ENCODE results near the gene NFE2L2. TPM values are rescaled to one million over a fixed set of nuclear protein-coding genes. Genes with fewer than 3 reads are reported as not detected.
"Not testable (repeated sequence)": the region's sequence is repeated elsewhere in the genome, so short reads cannot be mapped to it uniquely, and the experiment has no call there.

The NFE2L2 gene
- total RNA-seq, 1 experiment from 2014 or later, result 104 TPM

DNA sequence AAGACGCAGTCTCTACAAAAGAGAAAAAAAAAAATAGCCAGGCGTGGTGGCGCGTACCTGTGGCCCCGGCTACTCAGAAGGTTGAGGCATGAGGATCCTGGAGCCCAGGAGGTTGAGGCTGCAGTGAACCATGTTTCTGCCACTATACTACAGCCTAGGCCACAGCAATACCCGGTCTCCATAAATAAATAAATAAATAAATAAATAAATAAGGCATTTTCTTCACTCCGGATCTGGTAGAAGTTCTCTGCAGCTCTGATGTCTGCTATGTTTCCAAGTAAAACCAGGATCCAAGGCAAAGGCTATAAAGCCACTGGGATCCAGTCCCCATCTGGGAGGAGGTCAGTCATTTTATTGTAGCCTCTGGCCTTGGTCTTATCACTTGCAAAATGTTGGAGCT, 15.5 kb downstream of the NFE2L2 start:
- no TSS peak for BruUV-seq (replicated peaks)
- no peak overlapping the region for H3K4me3 ChIP-seq (ENCODE audit: low read depth in 2 of 2, low read length in 2 of 2)
- ChIA-PET CTCF (no interaction called here), POLR2A (no interaction called here)
- in situ Hi-C loops (cut with HindIII; ENCODE audit: low pct_unique_long_range_greater_than_20kb, low sequenced_read_pairs) (no loop called here), intact Hi-C loops (cut with micrococcal nuclease; ENCODE audit: unreplicated experiment) (loop anchor here (10.0 kb wide), 1 partner anchor 146 kb away; the partner anchor contains the start of gene AGPS)
- ATAC-seq (no peak), DNase-seq (ENCODE audit: low read depth, low spot score) (no peak)
- H3K4me1 ChIP-seq (ENCODE audit: control insufficient read depth, insufficient read depth, low read length), result peaks cover 98% of the 10 kb centered on the region
- TF ChIP-seq SIN3A (IDR thresholded peaks at IDR 0.05; ENCODE audit: borderline replicate concordance, insufficient read depth, low read depth, low read length) (no peak), POLR2AphosphoS5 (IDR thresholded peaks at IDR 0.05; ENCODE audit: low read depth, low read length) (no peak), REST (IDR thresholded peaks at IDR 0.05; ENCODE audit: insufficient read depth in 1 of 2, low read depth in 2 of 2, low read length in 1 of 2) (no peak), TCF7L2 (IDR thresholded peaks at IDR 0.05; ENCODE audit: low read depth, low read length) (no peak), CTCF (IDR thresholded peaks at IDR 0.05) (no peak)
- no peaks in the 10 kb centered on the region for H3K27me3 ChIP-seq (ENCODE audit: control insufficient read depth, insufficient read depth, low read length)
- peak overlapping the region; percentile 52 for H3K27ac ChIP-seq (ENCODE audit: low read length)
- no peaks in the 10 kb centered on the region for H3K9me3 ChIP-seq (ENCODE audit: control insufficient read depth, insufficient read depth, low read depth, low read length)
- H3K36me3 ChIP-seq (ENCODE audit: control insufficient read depth, insufficient read depth, low read length), result no peaks in the 10 kb centered on the region; the same call in 1 of the 2 replicates

DNA sequence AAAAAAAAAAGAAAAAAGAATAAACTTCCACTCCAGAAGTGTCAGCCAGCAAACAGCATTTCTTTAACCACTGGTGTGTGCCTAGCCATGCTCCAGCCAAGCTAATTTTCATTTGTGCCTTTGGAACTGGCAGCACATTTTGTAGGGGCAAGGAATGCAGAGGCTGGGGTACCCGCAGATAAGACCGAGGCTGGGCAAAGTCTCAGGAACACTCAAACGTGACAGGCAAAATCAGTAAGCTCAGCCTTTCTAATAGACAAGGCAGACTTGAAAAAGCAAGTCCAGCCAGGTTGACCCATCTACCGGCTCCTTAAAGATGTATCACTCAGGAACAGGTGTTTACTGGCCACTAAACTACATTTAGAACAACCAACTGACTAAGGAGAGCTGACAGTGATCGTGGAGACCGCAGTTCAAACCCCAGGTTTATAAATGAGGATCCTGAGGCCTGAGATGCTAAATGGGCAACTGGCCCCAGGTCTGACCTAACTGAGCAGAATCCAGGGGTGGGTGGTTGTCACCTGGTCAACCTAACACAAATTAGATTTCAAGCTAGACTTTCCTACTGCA, 16.7 kb downstream of the NFE2L2 start:
- H3K27me3 ChIP-seq (ENCODE audit: control insufficient read depth, insufficient read depth, low read length), result no peaks in the 10 kb centered on the region
- in situ Hi-C loops (cut with HindIII; ENCODE audit: low pct_unique_long_range_greater_than_20kb, low sequenced_read_pairs), result no loop called here
- POLR2A ChIA-PET, result interaction anchor here (1.2 kb wide), 1 partner anchor 16 kb away, joined by 4 read pairs; no protein-coding TSS in a partner anchor
- peak overlapping the region; percentile 72 for H3K27ac ChIP-seq (ENCODE audit: low read length)
- H3K4me1 ChIP-seq (ENCODE audit: control insufficient read depth, insufficient read depth, low read length), result peaks cover 97% of the 10 kb centered on the region
- BruUV-seq (replicated peaks), result no TSS peak
- DNase-seq (ENCODE audit: low read depth, low spot score) (no peak), ATAC-seq (no peak)
- CTCF ChIA-PET, result interaction anchor here (0.5 to 0.6 kb wide), 2 partner anchors 81 to 82 kb away, joined by 3 to 9 read pairs; no protein-coding TSS in a partner anchor
- H3K9me3 ChIP-seq (ENCODE audit: control insufficient read depth, insufficient read depth, low read depth, low read length), result no peaks in the 10 kb centered on the region
- no peak overlapping the region for H3K4me3 ChIP-seq (ENCODE audit: low read depth in 2 of 2, low read length in 2 of 2)
- H3K36me3 ChIP-seq (ENCODE audit: control insufficient read depth, insufficient read depth, low read length), result no peaks in the 10 kb centered on the region; the same call in 1 of the 2 replicates
- TF ChIP-seq TCF7L2 (IDR thresholded peaks at IDR 0.05; ENCODE audit: low read depth, low read length) (no peak), CTCF (IDR thresholded peaks at IDR 0.05) (no peak), REST (IDR thresholded peaks at IDR 0.05; ENCODE audit: insufficient read depth in 1 of 2, low read depth in 2 of 2, low read length in 1 of 2) (no peak), POLR2AphosphoS5 (IDR thresholded peaks at IDR 0.05; ENCODE audit: low read depth, low read length) (no peak)
- intact Hi-C loops (cut with micrococcal nuclease; ENCODE audit: unreplicated experiment), result loop anchor here (10.0 kb wide), 1 partner anchor 147 kb away; the partner anchor contains the start of gene AGPS

- in situ Hi-C loops (cut with HindIII; ENCODE audit: low pct_unique_long_range_greater_than_20kb, low sequenced_read_pairs); BruUV-seq (replicated peaks); H3K27me3 ChIP-seq (ENCODE audit: control insufficient read depth, insufficient read depth, low read length); H3K36me3 ChIP-seq (ENCODE audit: control insufficient read depth, insufficient read depth, low read length); H3K4me3 ChIP-seq (ENCODE audit: low read depth in 2 of 2, low read length in 2 of 2); DNase-seq (ENCODE audit: low read depth, low spot score); ATAC-seq; H3K9me3 ChIP-seq (ENCODE audit: control insufficient read depth, insufficient read depth, low read depth, low read length): not testable (repeated sequence)
- CTCF ChIA-PET, result interaction anchor here (0.8 kb wide), 1 partner anchor 17 kb away, joined by 3 read pairs; no protein-coding TSS in a partner anchor
- H3K27ac ChIP-seq (ENCODE audit: low read length), result peak overlapping the region; percentile 94
- POLR2A ChIA-PET, result interaction anchor here (0.6 kb wide), 2 partner anchors 15 to 17 kb away, joined by 3 read pairs; no protein-coding TSS in a partner anchor
- H3K4me1 ChIP-seq (ENCODE audit: control insufficient read depth, insufficient read depth, low read length), result peaks cover 99% of the 10 kb centered on the region
- intact Hi-C loops (cut with micrococcal nuclease; ENCODE audit: unreplicated experiment), result loop anchor here (10.0 kb wide), 1 partner anchor 148 kb away; the partner anchor contains the start of gene AGPS
Measured at GRCh38 chr2:177246523-177247030, 17.9 kb downstream of the NFE2L2 start.

Measured in Panc1 (cell line).